Gastrocnemius medialis (tissue), 4 donors: ENCODE data around the gene NRG2. TPM values are rescaled to one million over a fixed set of nuclear protein-coding genes. Genes with fewer than 3 reads are reported as not detected.

ENCODE experiments used
- ATAC-seq, 2 donors: fragments of 150-250 bp; one replicate each; pipeline ENCODE4 v1.9.1; 2016
- DNase-seq, 2 donors: peaks; one replicate each; pipeline ENCODE4 v3.0.0-alpha.2; 2019
- H3K27ac ChIP-seq, 4 donors: fragments of 200-600 bp; sonication (generic); 1 replicate in 1 of 4; 2 replicates in 3 of 4; pipeline ENCODE4 v1.5.1; 2016 to 2018; ENCODE audit warnings: mild to moderate bottlenecking in 2 of 4, moderate library complexity in 1 of 4
- H3K27me3 ChIP-seq, 3 donors: fragments of 200-600 bp; sonication (generic) in 2 of 3; 1 replicate in 1 of 3; 2 replicates in 2 of 3; pipeline versions ENCODE4 v1.5.1 to v1.6.0; 2016 to 2019; ENCODE audit warnings: mild to moderate bottlenecking in 1 of 3, moderate library complexity in 1 of 3
- H3K36me3 ChIP-seq, 2 donors: fragments of 200-600 bp; sonication (generic) in 1 of 2; one replicate each; pipeline ENCODE4 v1.5.1; 2017 to 2018
- H3K4me1 ChIP-seq, 2 donors: fragments of 200-600 bp; sonication (generic) in 1 of 2; one replicate each; pipeline ENCODE4 v1.5.1; 2016 to 2017; ENCODE audit warnings: mild to moderate bottlenecking in 2 of 2
- H3K4me3 ChIP-seq, 4 donors: fragments of 200-600 bp; sonication (generic) in 3 of 4; 1 replicate in 1 of 4; 2 replicates in 3 of 4; pipeline ENCODE4 v1.5.1; 2016 to 2019; ENCODE audit warnings: mild to moderate bottlenecking in 2 of 4
- H3K9me3 ChIP-seq, 3 donors: fragments of 200-600 bp; sonication (generic) in 2 of 3; 1 replicate in 1 of 3; 2 replicates in 2 of 3; pipeline ENCODE4 v1.5.1; 2016 to 2019
- POLR2A ChIP-seq, 2 donors: fragments of 450-650 bp; IDR thresholded peaks; one replicate each; pipeline ENCODE4 v1.6.1; 2017; ENCODE audit warnings: antibody characterized with exemption in 2 of 2, mild to moderate bottlenecking in 2 of 2, moderate library complexity in 2 of 2
- in situ Hi-C, 4 donors: fragments of 200-750 bp; cut with MboI; loops; one replicate each; pipeline versions ENCODE4 v1.15.0 to v1.8.0; 2017; ENCODE audit warnings: low sequenced_read_pairs in 4 of 4
- intact Hi-C: fragments of 100-400 bp; cut with DNase I; formaldehyde crosslinking; loops from one replicate; pipeline ENCODE4 v1.15.1; 2023; ENCODE audit warnings: low total_unique reads
- total RNA-seq, 4 donors: library from RNA; depleted of rRNA; stranded (reverse); fragments of >200 nt; gene quantifications; one replicate each; pipeline versions ENCODE4 v1.1.0 to v1.2.3, GENCODE V29; 2016
- TF ChIP-seq, protein P1 (sequence below), 5 experiments: fragments of 450-650 bp in 3 of 5; fragments of 200-600 bp in 2 of 5; sonication (generic) in 2 of 5; IDR thresholded peaks in 4 of 5; conservative IDR thresholded peaks in 1 of 5; 1 replicate in 4 of 5; 2 replicates in 1 of 5; pipeline ENCODE4 v1.5.1; 2016 to 2019; ENCODE audit warnings: antibody characterized with exemption in 5 of 5, mild to moderate bottlenecking in 3 of 5, moderate library complexity in 3 of 5

Gene NRG2
- total RNA-seq, 4 donors from 2014 or later = 10.3 to 28.8 (median 20.0) TPM

DNA sequence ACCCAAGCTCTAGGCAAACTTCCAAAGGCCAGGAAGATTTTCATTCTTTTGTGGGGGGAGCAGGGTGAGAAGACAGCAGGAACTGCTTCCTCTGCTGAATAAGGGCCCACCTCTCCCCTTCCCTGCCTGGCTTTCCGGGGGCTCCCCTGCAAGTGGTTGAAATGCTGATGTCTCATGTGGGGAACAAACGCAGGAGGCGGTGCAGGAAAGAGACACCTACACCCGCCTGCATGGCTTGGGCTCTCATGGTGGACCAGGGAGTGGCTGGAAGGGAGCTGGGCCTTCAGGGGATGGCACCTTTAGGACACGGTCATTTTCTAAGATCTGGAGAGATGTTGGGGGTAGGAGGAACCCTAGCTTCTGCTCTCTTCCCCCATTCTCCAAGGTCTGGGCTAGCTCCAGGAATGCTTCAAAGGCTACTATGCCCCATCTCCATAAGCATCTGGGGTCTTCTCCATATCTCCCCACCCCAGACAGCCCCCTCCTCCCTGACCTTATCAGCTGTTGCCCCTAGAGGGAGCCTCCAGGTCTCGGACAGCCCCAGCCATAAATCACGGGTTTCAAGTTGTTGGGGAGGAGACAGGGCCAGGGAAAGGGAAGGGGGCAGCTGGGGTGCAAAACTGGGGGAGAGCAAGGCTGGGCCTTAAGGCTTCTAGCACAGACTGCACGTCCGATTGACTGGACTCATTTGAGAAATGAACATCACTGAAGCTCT, 170.9 kb downstream of the NRG2 start:
- no peaks in the 10 kb centered on the region for H3K4me1 ChIP-seq
- ATAC-seq (no peak), DNase-seq (no peak)
- in situ Hi-C loops (loop anchor here in 1 of 4 donors (25.0 kb wide), 1 partner anchor 90 kb away; no protein-coding TSS in a partner anchor), intact Hi-C loops (no loop called here)
- H3K27ac ChIP-seq = no peak overlapping the region
- no peaks in the 10 kb centered on the region for H3K27me3 ChIP-seq
- no peak for TF ChIP-seq POLR2A (IDR thresholded peaks at IDR 0.05)
- TF ChIP-seq, protein P1, sequence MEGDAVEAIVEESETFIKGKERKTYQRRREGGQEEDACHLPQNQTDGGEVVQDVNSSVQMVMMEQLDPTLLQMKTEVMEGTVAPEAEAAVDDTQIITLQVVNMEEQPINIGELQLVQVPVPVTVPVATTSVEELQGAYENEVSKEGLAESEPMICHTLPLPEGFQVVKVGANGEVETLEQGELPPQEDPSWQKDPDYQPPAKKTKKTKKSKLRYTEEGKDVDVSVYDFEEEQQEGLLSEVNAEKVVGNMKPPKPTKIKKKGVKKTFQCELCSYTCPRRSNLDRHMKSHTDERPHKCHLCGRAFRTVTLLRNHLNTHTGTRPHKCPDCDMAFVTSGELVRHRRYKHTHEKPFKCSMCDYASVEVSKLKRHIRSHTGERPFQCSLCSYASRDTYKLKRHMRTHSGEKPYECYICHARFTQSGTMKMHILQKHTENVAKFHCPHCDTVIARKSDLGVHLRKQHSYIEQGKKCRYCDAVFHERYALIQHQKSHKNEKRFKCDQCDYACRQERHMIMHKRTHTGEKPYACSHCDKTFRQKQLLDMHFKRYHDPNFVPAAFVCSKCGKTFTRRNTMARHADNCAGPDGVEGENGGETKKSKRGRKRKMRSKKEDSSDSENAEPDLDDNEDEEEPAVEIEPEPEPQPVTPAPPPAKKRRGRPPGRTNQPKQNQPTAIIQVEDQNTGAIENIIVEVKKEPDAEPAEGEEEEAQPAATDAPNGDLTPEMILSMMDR (IDR thresholded peaks at IDR 0.05 in 4 of 5, conservative IDR thresholded peaks at IDR 0.05 in 1 of 5) = no peak
- no peak overlapping the region for H3K4me3 ChIP-seq
- no peaks in the 10 kb centered on the region for H3K36me3 ChIP-seq
- H3K9me3 ChIP-seq = no peaks in the 10 kb centered on the region

DNA sequence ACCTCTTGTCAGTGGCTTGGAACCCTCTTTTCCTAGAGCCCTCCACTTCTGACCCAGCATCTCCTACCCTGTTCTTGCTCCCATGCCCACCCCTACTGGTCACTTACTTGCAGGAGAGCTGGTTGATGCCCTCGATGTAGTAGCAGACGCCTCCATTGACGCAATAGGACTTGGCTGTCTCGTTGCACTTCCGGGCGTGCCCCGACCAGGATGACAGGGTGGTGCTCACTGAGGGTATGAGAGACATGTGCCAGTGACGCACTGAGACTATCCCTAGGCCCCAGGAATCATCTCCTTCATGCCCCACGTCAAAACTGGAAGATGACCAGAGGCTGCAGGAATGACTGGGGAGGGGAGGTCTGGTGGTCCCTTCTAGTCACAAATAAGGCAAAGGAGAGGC, 171.5 kb downstream of the NRG2 start:
- in situ Hi-C loops = loop anchor here in 1 of 4 donors (25.0 kb wide), 1 partner anchor 91 kb away; no protein-coding TSS in a partner anchor

DNA sequence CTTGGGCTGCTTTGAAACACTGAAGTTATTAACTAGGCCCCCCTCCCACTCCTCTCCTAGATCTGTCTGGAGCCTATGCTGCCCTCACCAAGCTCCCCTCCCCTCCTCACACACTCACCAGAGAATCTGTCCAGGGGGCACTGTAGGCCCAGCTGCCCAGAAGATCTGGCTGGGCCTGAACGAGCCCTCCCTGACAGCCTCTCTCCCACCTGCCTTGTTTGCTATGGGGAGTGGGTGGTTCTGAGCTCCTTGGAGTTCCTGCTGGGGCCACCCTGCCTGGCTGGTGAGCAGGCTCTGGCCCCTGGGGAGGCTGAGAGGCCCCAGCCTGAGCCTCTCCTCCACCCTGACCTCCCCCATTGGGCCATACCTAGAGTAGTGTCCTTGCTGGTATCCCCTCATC, 172.4 kb downstream of the NRG2 start:
- TF ChIP-seq, protein P1 (IDR thresholded peaks at IDR 0.05 in 4 of 5, conservative IDR thresholded peaks at IDR 0.05 in 1 of 5) = no peak
- TF ChIP-seq POLR2A (IDR thresholded peaks at IDR 0.05) = no peak
- intact Hi-C loops (no loop called here), in situ Hi-C loops (loop anchor here in 1 of 4 donors (25.0 kb wide), 1 partner anchor 92 kb away; no protein-coding TSS in a partner anchor)
- no peaks in the 10 kb centered on the region for H3K4me1 ChIP-seq
- no peak for ATAC-seq
- no peaks in the 10 kb centered on the region for H3K9me3 ChIP-seq
- H3K27me3 ChIP-seq = no peaks in the 10 kb centered on the region
- no peak overlapping the region for H3K27ac ChIP-seq
- H3K36me3 ChIP-seq = no peaks in the 10 kb centered on the region
- no peak for DNase-seq
- H3K4me3 ChIP-seq = no peak overlapping the region

More for the DNA sequence above, 171.5 kb downstream of the NRG2 start:
- ATAC-seq = no peak
- Histone ChIP-seq H3K27ac (no peak overlapping the region), H3K4me3 (no peak overlapping the region), H3K4me1 (no peaks in the 10 kb centered on the region), H3K27me3 (no peaks in the 10 kb centered on the region), H3K36me3 (no peaks in the 10 kb centered on the region), H3K9me3 (no peaks in the 10 kb centered on the region)
- no peak for DNase-seq
- intact Hi-C loops = no loop called here
- TF ChIP-seq POLR2A (IDR thresholded peaks at IDR 0.05) = no peak
- TF ChIP-seq, protein P1 (IDR thresholded peaks at IDR 0.05 in 4 of 5, conservative IDR thresholded peaks at IDR 0.05 in 1 of 5) = no peak

DNA sequence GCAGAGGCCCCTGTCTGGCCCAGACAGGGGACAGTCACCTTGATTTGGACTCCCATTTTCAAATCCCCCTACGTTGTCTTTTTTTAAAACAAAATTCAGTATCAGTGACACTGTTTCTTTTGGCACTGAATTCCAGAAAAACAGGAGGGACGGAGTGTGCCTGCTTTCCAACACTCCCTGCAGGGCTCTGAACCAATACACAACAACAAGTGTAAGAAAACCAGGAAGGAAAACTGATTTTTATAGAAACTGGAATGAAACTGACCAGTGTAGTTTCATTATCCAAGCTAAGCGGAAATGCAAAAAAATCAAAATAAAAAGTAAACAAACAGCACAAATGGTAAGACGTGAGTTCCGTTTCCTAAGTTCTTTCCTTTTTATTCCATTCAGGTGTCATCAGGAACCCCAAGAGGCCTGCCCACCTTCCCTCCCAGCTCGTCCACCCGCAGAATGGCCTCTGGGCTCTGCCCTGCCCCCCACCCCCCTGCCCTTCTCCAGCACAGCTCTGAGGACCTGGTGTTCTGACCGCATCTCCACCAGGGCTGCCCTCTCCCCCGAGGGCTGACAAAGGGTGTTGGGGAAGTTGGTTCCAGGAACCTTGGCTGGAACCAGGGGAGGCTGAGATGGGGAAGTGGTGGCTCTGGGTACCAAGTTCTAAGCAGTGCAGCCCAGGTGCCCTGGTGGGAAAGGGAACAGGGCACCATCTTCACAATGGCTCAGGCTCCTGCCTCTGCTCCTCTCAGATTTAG, 173.9 kb downstream of the NRG2 start:
- intact Hi-C loops = no loop called here
- ATAC-seq (no peak), DNase-seq (no peak)
- no peak overlapping the region for H3K27ac ChIP-seq
- H3K9me3 ChIP-seq = no peaks in the 10 kb centered on the region
- H3K4me1 ChIP-seq = peaks cover under 1% of the 10 kb centered on the region in 2 donors
- in situ Hi-C loops = loop anchor here in 1 of 4 donors (25.0 kb wide), 1 partner anchor 93 kb away; no protein-coding TSS in a partner anchor
- H3K27me3 ChIP-seq = no peaks in the 10 kb centered on the region
- TF ChIP-seq, protein P1 (IDR thresholded peaks at IDR 0.05 in 4 of 5, conservative IDR thresholded peaks at IDR 0.05 in 1 of 5) = no peak
- no peak for TF ChIP-seq POLR2A (IDR thresholded peaks at IDR 0.05)
- H3K36me3 ChIP-seq = no peaks in the 10 kb centered on the region
- no peak overlapping the region for H3K4me3 ChIP-seq
